Measurements from ENCODE around the gene SPTB. TPM values are rescaled to one million over a fixed set of nuclear protein-coding genes. Genes with fewer than 3 reads are reported as not detected.

Gene SPTB
- total RNA-seq, 4 donors from 2014 or later: 0.13 to 3.8 (median 1.5) TPM

- Histone ChIP-seq H3K9me3 (no peaks in the 10 kb centered on the region), H3K27ac (peak overlapping the region in 1 of 4 donors; percentile 94), H3K36me3 (peaks cover 0 to 5% (median 0%) of the 10 kb centered on the region in 3 donors), H3K4me3 (no peak overlapping the region), H3K4me1 (peaks cover 31 to 78% (median 57%) of the 10 kb centered on the region in 3 donors), H3K27me3 (no peaks in the 10 kb centered on the region)
- TF ChIP-seq POLR2A (IDR thresholded peaks at IDR 0.05) (no peak), CTCF (IDR thresholded peaks at IDR 0.05) (no peak)
- DNase-seq: no peak
- intact Hi-C loops (cut with DNase I): no loop called here
Measured at GRCh38 chr14:64713677-64714076, 166.0 kb downstream of the SPTB start.

- DNase-seq: no peak
- H3K4me1 ChIP-seq: peaks cover 35 to 78% (median 62%) of the 10 kb centered on the region in 3 donors
- H3K27me3 ChIP-seq: no peaks in the 10 kb centered on the region
- no peak overlapping the region for H3K4me3 ChIP-seq
- WGBS, 2 donors: 25 to 51% methylated on average over 5 of the region's 5 CpGs
- TF ChIP-seq POLR2A (IDR thresholded peaks at IDR 0.05): no peak
- no peak for TF ChIP-seq CTCF (IDR thresholded peaks at IDR 0.05)
- peaks cover 0 to 5% (median 0%) of the 10 kb centered on the region in 3 donors for H3K36me3 ChIP-seq
- intact Hi-C loops (cut with DNase I): no loop called here
- peak overlapping the region in 3 of 4 donors; percentile 44 to 97 (median 94) for H3K27ac ChIP-seq
- no peaks in the 10 kb centered on the region for H3K9me3 ChIP-seq
Measured at GRCh38 chr14:64711039-64711438, 168.7 kb downstream of the SPTB start.

- Histone ChIP-seq H3K4me3 (peak overlapping the region in 1 of 4 donors; percentile 48), H3K27me3 (peaks cover 0 to 9% (median 0%) of the 10 kb centered on the region in 4 donors), H3K36me3 (peaks cover 0 to 5% (median 0%) of the 10 kb centered on the region in 3 donors), H3K4me1 (peaks cover 30 to 72% (median 52%) of the 10 kb centered on the region in 3 donors), H3K9me3 (no peaks in the 10 kb centered on the region), H3K27ac (peak overlapping the region; percentile 61 to 97 (median 87))
- no peak for DNase-seq
- TF ChIP-seq CTCF (IDR thresholded peaks at IDR 0.05) (no peak), POLR2A (IDR thresholded peaks at IDR 0.05) (no peak)
- intact Hi-C loops (cut with DNase I): no loop called here
- 66 to 67% methylated on average over 4 to 5 of the region's 5 CpGs for WGBS, 2 donors
Measured at GRCh38 chr14:64709126-64709525, 170.6 kb downstream of the SPTB start.

GRCh38 chr14:64708148-64709004, 171.3 kb downstream of the SPTB start:
- DNase-seq: no peak
- WGBS, 2 donors: 21 to 34% methylated on average over 12 to 14 of the region's 18 CpGs
- Histone ChIP-seq H3K9me3 (no peaks in the 10 kb centered on the region), H3K27ac (peak overlapping the region; percentile 61 to 97 (median 87)), H3K27me3 (peaks cover 0 to 9% (median 0%) of the 10 kb centered on the region in 4 donors), H3K4me1 (peaks cover 38 to 79% (median 58%) of the 10 kb centered on the region in 3 donors), H3K4me3 (peak overlapping the region in 3 of 4 donors; percentile 2 to 48 (median 6)), H3K36me3 (peaks cover 0 to 5% (median 0%) of the 10 kb centered on the region in 3 donors)
- intact Hi-C loops (cut with DNase I): no loop called here
- no peak for TF ChIP-seq POLR2A (IDR thresholded peaks at IDR 0.05)
- TF ChIP-seq CTCF (IDR thresholded peaks at IDR 0.05): no peak

GRCh38 chr14:64707661-64708060, 172.0 kb downstream of the SPTB start:
- Histone ChIP-seq H3K27me3 (peaks cover 0 to 9% (median 0%) of the 10 kb centered on the region in 4 donors), H3K4me3 (peak overlapping the region in 3 of 4 donors; percentile 2 to 48 (median 6)), H3K9me3 (no peaks in the 10 kb centered on the region), H3K4me1 (peaks cover 39 to 86% (median 59%) of the 10 kb centered on the region in 3 donors), H3K27ac (peak overlapping the region; percentile 80 to 97 (median 96)), H3K36me3 (peaks cover 0 to 5% (median 0%) of the 10 kb centered on the region in 3 donors)
- 28 to 35% methylated on average over 7 of the region's 7 CpGs for WGBS, 2 donors
- TF ChIP-seq CTCF (IDR thresholded peaks at IDR 0.05): no peak
- no peak for TF ChIP-seq POLR2A (IDR thresholded peaks at IDR 0.05)
- DNase-seq: no peak
- intact Hi-C loops (cut with DNase I): no loop called here

Data from esophagus squamous epithelium (tissue), 5 donors.